Liver (tissue), 9 donors: ENCODE results near the gene HGFAC. TPM values are rescaled to one million over a fixed set of nuclear protein-coding genes. Genes with fewer than 3 reads are reported as not detected.

ENCODE experiments used
- DNase-seq: peaks from one replicate; pipeline ENCODE4 v3.0.0-alpha.2; 2017; ENCODE audit warnings: low spot score
- H3K27ac ChIP-seq, 2 donors: one replicate each; pipeline ENCODE4 v1.7.0; 2013; ENCODE audit warnings: inconsistent platforms in 2 of 2, low read length in 2 of 2, control low read depth in 1 of 2, low read depth in 1 of 2, mild to moderate bottlenecking in 1 of 2
- H3K27me3 ChIP-seq, 4 donors: one replicate each; pipeline versions ENCODE4 v1.6.1 to v1.7.0; 2013; ENCODE audit warnings: low read length in 3 of 4, inconsistent platforms in 1 of 4, mild to moderate bottlenecking in 1 of 4, moderate library complexity in 1 of 4; ENCODE audit not compliant: control insufficient read depth in 4 of 4, insufficient read depth in 4 of 4
- H3K36me3 ChIP-seq, 4 donors: one replicate each; pipeline versions ENCODE4 v1.6.1 to v1.7.0; 2013; ENCODE audit warnings: low read length in 3 of 4, mild to moderate bottlenecking in 3 of 4, low read depth in 1 of 4, moderate library complexity in 1 of 4; ENCODE audit not compliant: control insufficient read depth in 4 of 4, insufficient read depth in 3 of 4
- H3K4me1 ChIP-seq, 4 donors: one replicate each; pipeline versions ENCODE4 v1.6.1 to v1.7.0; 2013; ENCODE audit warnings: low read length in 3 of 4, mild to moderate bottlenecking in 3 of 4, moderate library complexity in 1 of 4; ENCODE audit not compliant: control insufficient read depth in 4 of 4, insufficient read depth in 4 of 4
- H3K4me3 ChIP-seq, 3 donors: one replicate each; pipeline versions ENCODE4 v1.6.1 to v1.7.0; 2013; ENCODE audit warnings: low read length in 3 of 3, control low read depth in 1 of 3, low read depth in 1 of 3, mild to moderate bottlenecking in 1 of 3
- H3K9ac ChIP-seq, 2 donors: one replicate each; pipeline ENCODE4 v1.7.0; 2013; ENCODE audit warnings: low read length in 2 of 2, mild to moderate bottlenecking in 2 of 2, moderate library complexity in 2 of 2, control low read depth in 1 of 2, low read depth in 1 of 2
- H3K9me3 ChIP-seq, 4 donors: one replicate each; pipeline versions ENCODE4 v1.6.1 to v1.7.0; 2013; ENCODE audit warnings: low read length in 3 of 4; ENCODE audit not compliant: control insufficient read depth in 4 of 4
- EGR1 ChIP-seq, 2 donors: IDR thresholded peaks; 2 replicates each; pipeline ENCODE4 v1.6.1; 2016 to 2018; ENCODE audit warnings: antibody characterized with exemption in 2 of 2, low read depth in 2 of 2
- FOXA1 ChIP-seq: IDR thresholded peaks from 2 replicates; pipeline ENCODE4 v1.6.1; 2016; ENCODE audit warnings: antibody characterized with exemption
- FOXA2 ChIP-seq: IDR thresholded peaks from 2 replicates; pipeline ENCODE4 v1.6.1; 2016; ENCODE audit warnings: antibody characterized with exemption
- GABPA ChIP-seq, 2 donors: IDR thresholded peaks in 1 of 2; conservative IDR thresholded peaks in 1 of 2; 2 replicates each; pipeline ENCODE4 v1.6.1; 2016; ENCODE audit warnings: antibody characterized with exemption in 2 of 2, mild to moderate bottlenecking in 1 of 2, moderate library complexity in 1 of 2
- HNF4A ChIP-seq, 2 donors: conservative IDR thresholded peaks; 2 replicates each; pipeline ENCODE4 v1.6.1; 2016; ENCODE audit warnings: antibody characterized with exemption in 2 of 2, mild to moderate bottlenecking in 2 of 2
- HNF4G ChIP-seq: IDR thresholded peaks from 2 replicates; pipeline ENCODE4 v1.6.1; 2016; ENCODE audit warnings: antibody characterized with exemption
- JUND ChIP-seq, 2 donors: IDR thresholded peaks; 2 replicates each; pipeline ENCODE4 v1.6.1; 2016; ENCODE audit warnings: antibody characterized with exemption in 2 of 2
- MAX ChIP-seq: IDR thresholded peaks from 2 replicates; pipeline ENCODE4 v1.6.1; 2016; ENCODE audit warnings: antibody characterized with exemption
- NR2F2 ChIP-seq: IDR thresholded peaks from 2 replicates; pipeline ENCODE4 v1.6.1; 2016; ENCODE audit warnings: antibody characterized with exemption
- RAD21 ChIP-seq, 2 donors: IDR thresholded peaks; 2 replicates each; pipeline ENCODE4 v1.6.1; 2016; ENCODE audit warnings: antibody characterized with exemption in 2 of 2, mild to moderate bottlenecking in 2 of 2
- REST ChIP-seq: IDR thresholded peaks from 2 replicates; pipeline ENCODE4 v1.6.1; 2016; ENCODE audit warnings: antibody characterized with exemption, mild to moderate bottlenecking
- RXRA ChIP-seq, 2 donors: IDR thresholded peaks; 2 replicates each; pipeline ENCODE4 v1.6.1; 2017 to 2018; ENCODE audit warnings: antibody characterized with exemption in 2 of 2, mild to moderate bottlenecking in 1 of 2
- SP1 ChIP-seq: IDR thresholded peaks from 2 replicates; pipeline ENCODE4 v1.6.1; 2018; ENCODE audit warnings: antibody characterized with exemption, mild to moderate bottlenecking
- TAF1 ChIP-seq: conservative IDR thresholded peaks from 2 replicates; pipeline ENCODE4 v1.6.1; 2016; ENCODE audit warnings: antibody characterized with exemption, mild to moderate bottlenecking
- YY1 ChIP-seq: IDR thresholded peaks from 2 replicates; pipeline ENCODE4 v1.6.1; 2016; ENCODE audit warnings: antibody characterized with exemption, mild to moderate bottlenecking
- ZBTB33 ChIP-seq: IDR thresholded peaks from 2 replicates; pipeline ENCODE4 v1.6.1; 2016; ENCODE audit warnings: antibody characterized with exemption
- WGBS: extraction: QIAGEN DNeasy Blood & Tissue Kit; methylation state at CpG from one replicate; pipeline ENCODE4 v1.1.7; 2013; 5-methylcytosine and 5-hydroxymethylcytosine counted together
- polyA plus RNA-seq, 2 donors: library from polyadenylated mRNA; stranded (reverse) in 1 of 2; unstranded in 1 of 2; fragments of 200-250 nt in 1 of 2; fragments of >200 nt in 1 of 2; fragmentation: Nextera tagmentation in 1 of 2; extraction: Ambion mirVana in 1 of 2; gene quantifications; one replicate each; pipeline versions ENCODE4 v1.2.1 to v1.2.3, GENCODE V29; 2013 to 2015
- total RNA-seq, 2 donors: library from RNA; depleted of rRNA; stranded (reverse); fragments of >200 nt; gene quantifications; one replicate each; pipeline ENCODE4 v1.2.3, GENCODE V29; 2014
- donor health status: healthy.
- donor health status: healthy.
- donor health status: healthy.
- donor health status: healthy.
- donor health status: healthy.

The HGFAC gene
- total and polyA plus RNA-seq, 4 donors, result 23.3 to 133 (median 82.7) TPM

- WGBS, result 89% methylated on average over 34 of the region's 34 CpGs
- Histone ChIP-seq H3K36me3 (peaks cover 0 to 21% (median 8%) of the 10 kb centered on the region in 4 donors), H3K9ac (no peak overlapping the region), H3K9me3 (no peaks in the 10 kb centered on the region), H3K4me1 (peaks cover 6 to 22% (median 13%) of the 10 kb centered on the region in 4 donors), H3K27me3 (no peaks in the 10 kb centered on the region), H3K27ac (no peak overlapping the region), H3K4me3 (no peak overlapping the region)
- TF ChIP-seq TAF1 (no peak), NR2F2 (no peak), HNF4G (no peak), HNF4A (conservative IDR thresholded peaks at IDR 0.05) (no peak), EGR1 (IDR thresholded peaks at IDR 0.05; ENCODE audit: low read depth in 2 of 2) (no peak), ZBTB33 (no peak), RXRA (IDR thresholded peaks at IDR 0.05) (no peak), RAD21 (IDR thresholded peaks at IDR 0.05) (no peak), GABPA (IDR thresholded peaks at IDR 0.05 in 1 of 2, conservative IDR thresholded peaks at IDR 0.05 in 1 of 2) (no peak), FOXA1 (no peak)
- DNase-seq, result no peak
Measured at GRCh38 chr4:3445829-3446545, 4.2 kb downstream of the HGFAC start.

GRCh38 chr4:3446631-3447320, 5.0 kb downstream of the HGFAC start:
- Histone ChIP-seq H3K9me3 (no peaks in the 10 kb centered on the region), H3K4me3 (no peak overlapping the region), H3K36me3 (peaks cover 0 to 21% (median 8%) of the 10 kb centered on the region in 4 donors), H3K27ac (no peak overlapping the region), H3K4me1 (peaks cover 2 to 16% (median 8%) of the 10 kb centered on the region in 4 donors), H3K27me3 (no peaks in the 10 kb centered on the region), H3K9ac (no peak overlapping the region)
- no peak for DNase-seq
- no peak for TF ChIP-seq RXRA (IDR thresholded peaks at IDR 0.05)
- TF ChIP-seq SP1, result no peak
- TF ChIP-seq HNF4G, result no peak
- no peak for TF ChIP-seq YY1
- TF ChIP-seq JUND (IDR thresholded peaks at IDR 0.05), result no peak
- no peak for TF ChIP-seq FOXA2
- no peak for TF ChIP-seq GABPA (IDR thresholded peaks at IDR 0.05 in 1 of 2, conservative IDR thresholded peaks at IDR 0.05 in 1 of 2)
- no peak for TF ChIP-seq RAD21 (IDR thresholded peaks at IDR 0.05)
- 95% methylated on average over 22 of the region's 22 CpGs for WGBS

- peaks cover 0 to 21% (median 8%) of the 10 kb centered on the region in 4 donors for H3K36me3 ChIP-seq
- H3K9me3 ChIP-seq, result no peaks in the 10 kb centered on the region
- peaks cover 2 to 9% (median 5%) of the 10 kb centered on the region in 4 donors for H3K4me1 ChIP-seq
- WGBS, result 96% methylated on average over 53 of the region's 53 CpGs
- H3K27ac ChIP-seq, result no peak overlapping the region
- H3K4me3 ChIP-seq, result no peak overlapping the region
- no peak for DNase-seq
- H3K9ac ChIP-seq, result no peak overlapping the region
- H3K27me3 ChIP-seq, result no peaks in the 10 kb centered on the region
- TF ChIP-seq MAX, result no peak
- TF ChIP-seq JUND (IDR thresholded peaks at IDR 0.05), result no peak
- no peak for TF ChIP-seq HNF4A (conservative IDR thresholded peaks at IDR 0.05)
- TF ChIP-seq NR2F2, result no peak
- no peak for TF ChIP-seq REST
- TF ChIP-seq GABPA (IDR thresholded peaks at IDR 0.05 in 1 of 2, conservative IDR thresholded peaks at IDR 0.05 in 1 of 2), result no peak
- no peak for TF ChIP-seq ZBTB33
- TF ChIP-seq HNF4G, result no peak
Measured at GRCh38 chr4:3447431-3448395, 5.9 kb downstream of the HGFAC start.
